Measurements from ENCODE around the gene NFATC4. TPM values are rescaled to one million over a fixed set of nuclear protein-coding genes. Genes with fewer than 3 reads are reported as not detected.

The NFATC4 gene
- total and polyA plus RNA-seq, 7 donors = 2.7 to 12.0 (median 7.3) TPM

DNA sequence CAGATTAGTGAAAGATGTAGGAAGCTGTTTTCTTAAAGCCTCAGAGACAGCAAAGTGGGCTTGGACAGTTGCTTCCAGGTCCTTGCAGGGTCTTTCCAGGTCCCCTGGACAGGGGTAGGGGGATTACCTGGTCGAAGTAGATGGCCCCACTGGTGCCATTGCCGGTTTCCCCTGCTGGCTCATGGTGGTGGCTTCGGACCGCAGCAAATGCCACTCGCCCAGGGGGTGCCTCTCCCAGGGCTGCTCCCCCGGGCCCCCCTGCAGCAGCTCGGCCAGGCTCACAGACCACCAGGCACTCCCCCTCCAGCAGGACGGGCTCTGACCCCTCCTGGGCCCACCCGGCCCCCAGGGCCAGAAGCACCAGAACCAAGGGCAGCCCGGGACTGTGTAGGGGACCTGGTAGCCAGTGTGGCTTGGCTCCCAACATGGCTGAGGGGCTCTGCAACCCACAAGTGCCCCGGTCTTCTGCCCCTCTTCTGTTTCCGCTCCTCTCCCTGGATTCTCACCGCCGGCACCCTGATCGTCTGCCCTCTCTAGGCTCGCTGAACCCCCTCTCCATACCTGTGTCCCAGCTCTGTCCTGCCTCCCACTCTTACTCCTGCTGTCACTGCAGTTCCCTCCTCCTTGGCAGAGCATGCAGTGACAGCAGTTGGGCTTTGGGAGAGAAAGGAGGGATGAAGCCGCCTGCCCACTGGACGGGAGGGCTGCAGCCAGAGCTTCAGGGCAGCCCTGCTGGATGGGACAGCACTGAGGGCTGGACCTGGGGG is 60.8 kb downstream of the NFATC4 start:
- TF ChIP-seq, protein P1, sequence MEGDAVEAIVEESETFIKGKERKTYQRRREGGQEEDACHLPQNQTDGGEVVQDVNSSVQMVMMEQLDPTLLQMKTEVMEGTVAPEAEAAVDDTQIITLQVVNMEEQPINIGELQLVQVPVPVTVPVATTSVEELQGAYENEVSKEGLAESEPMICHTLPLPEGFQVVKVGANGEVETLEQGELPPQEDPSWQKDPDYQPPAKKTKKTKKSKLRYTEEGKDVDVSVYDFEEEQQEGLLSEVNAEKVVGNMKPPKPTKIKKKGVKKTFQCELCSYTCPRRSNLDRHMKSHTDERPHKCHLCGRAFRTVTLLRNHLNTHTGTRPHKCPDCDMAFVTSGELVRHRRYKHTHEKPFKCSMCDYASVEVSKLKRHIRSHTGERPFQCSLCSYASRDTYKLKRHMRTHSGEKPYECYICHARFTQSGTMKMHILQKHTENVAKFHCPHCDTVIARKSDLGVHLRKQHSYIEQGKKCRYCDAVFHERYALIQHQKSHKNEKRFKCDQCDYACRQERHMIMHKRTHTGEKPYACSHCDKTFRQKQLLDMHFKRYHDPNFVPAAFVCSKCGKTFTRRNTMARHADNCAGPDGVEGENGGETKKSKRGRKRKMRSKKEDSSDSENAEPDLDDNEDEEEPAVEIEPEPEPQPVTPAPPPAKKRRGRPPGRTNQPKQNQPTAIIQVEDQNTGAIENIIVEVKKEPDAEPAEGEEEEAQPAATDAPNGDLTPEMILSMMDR (IDR thresholded peaks at IDR 0.05) = no peak
- WGBS, 3 donors = 86 to 87% (median 86%) methylated on average over 14 to 18 of the region's 18 CpGs
- Histone ChIP-seq H3K27me3 (ENCODE audit: insufficient read depth in 3 of 3, low read length in 2 of 3) (no peaks in the 10 kb centered on the region), H3K9me3 (no peaks in the 10 kb centered on the region), H3K36me3 (ENCODE audit: insufficient read depth in 1 of 2, low read depth in 1 of 2) (peaks cover 0 to 28% of the 10 kb centered on the region in 2 donors), H3K27ac (peak overlapping the region; percentile 98), H3K4me1 (peaks cover 17% of the 10 kb centered on the region), H3K4me3 (peak overlapping the region; percentile 84)
- no peak for DNase-seq
- intact Hi-C loops (cut with DNase I) = no loop called here
- no peak for ATAC-seq

Other genes starting within 250 kb of the NFATC4 start
Only the 30 nearest of the 31 such genes appear.
- gene FITM1, start 237.5 kb upstream of the NFATC4 start, total RNA-seq = 100 to 1,000 TPM in 3 of 4 donors, 10 to 100 TPM in 1; 72.8 to 167 (median 137) TPM
- gene FITM1, start 237.5 kb upstream of the NFATC4 start, polyA plus RNA-seq = 100 to 1,000 TPM; 100 to 163 (median 113) TPM
- gene PSME1, start 232.0 kb upstream of the NFATC4 start, total RNA-seq = 100 to 1,000 TPM in 1 of 4 donors, 10 to 100 TPM in 3; 49.2 to 122 (median 80.3) TPM
- 100 to 1,000 TPM in 1 of 3 donors, 10 to 100 TPM in 2; 73.0 to 106 (median 92.6) TPM for gene PSME1, start 232.0 kb upstream of the NFATC4 start, polyA plus RNA-seq
- 10 to 100 TPM; 18.0 to 67.5 (median 36.1) TPM for gene EMC9, start 226.6 kb upstream of the NFATC4 start, total RNA-seq
- 10 to 100 TPM; 17.2 to 35.5 (median 30.9) TPM for gene EMC9, start 226.6 kb upstream of the NFATC4 start, polyA plus RNA-seq
- gene PSME2, start 221.6 kb upstream of the NFATC4 start, total RNA-seq = 100 to 1,000 TPM in 1 of 4 donors, 10 to 100 TPM in 3; 30.1 to 179 (median 76.0) TPM
- gene PSME2, start 221.6 kb upstream of the NFATC4 start, polyA plus RNA-seq = 10 to 100 TPM; 64.7 to 80.0 (median 76.4) TPM
- gene RNF31, start 220.7 kb upstream of the NFATC4 start, total RNA-seq = 10 to 100 TPM; 46.4 to 81.5 (median 64.7) TPM
- gene RNF31, start 220.7 kb upstream of the NFATC4 start, polyA plus RNA-seq = 10 to 100 TPM; 43.3 to 57.3 (median 55.7) TPM
- gene IRF9, start 206.9 kb upstream of the NFATC4 start, total RNA-seq = 10 to 100 TPM; 10.4 to 21.6 (median 15.1) TPM
- 10 to 100 TPM in 2 of 3 donors, 1 to 10 TPM in 1; 7.9 to 14.2 (median 11.8) TPM for gene IRF9, start 206.9 kb upstream of the NFATC4 start, polyA plus RNA-seq
- gene REC8, start 196.1 kb upstream of the NFATC4 start, total RNA-seq = 1 to 10 TPM; 1.0 to 1.6 (median 1.3) TPM
- 1 to 10 TPM in 1 of 3 donors, under 1 TPM in 2; 0.13 to 1.2 (median 0.86) TPM for gene REC8, start 196.1 kb upstream of the NFATC4 start, polyA plus RNA-seq
- 10 to 100 TPM; 35.7 to 75.9 (median 51.1) TPM for gene IPO4, start 179.4 kb upstream of the NFATC4 start, total RNA-seq
- 10 to 100 TPM; 28.8 to 99.7 (median 62.4) TPM for gene IPO4, start 179.4 kb upstream of the NFATC4 start, polyA plus RNA-seq
- 10 to 100 TPM; 21.0 to 22.7 (median 21.8) TPM for gene TM9SF1, start 172.7 kb upstream of the NFATC4 start, total RNA-seq
- 10 to 100 TPM; 21.7 to 43.4 (median 31.7) TPM for gene TM9SF1, start 172.7 kb upstream of the NFATC4 start, polyA plus RNA-seq
- not detected for gene TSSK4, start 162.5 kb upstream of the NFATC4 start, total RNA-seq
- under 1 TPM in 2 of 3 donors, not detected in 1; 0.05 to 0.06 TPM for gene TSSK4, start 162.5 kb upstream of the NFATC4 start, polyA plus RNA-seq
- 10 to 100 TPM; 12.3 to 18.2 (median 15.7) TPM for gene CHMP4A, start 154.7 kb upstream of the NFATC4 start, total RNA-seq
- gene CHMP4A, start 154.7 kb upstream of the NFATC4 start, polyA plus RNA-seq = 10 to 100 TPM; 29.6 to 42.1 (median 29.9) TPM
- 10 to 100 TPM in 3 of 4 donors, 1 to 10 TPM in 1; 9.4 to 16.3 (median 12.1) TPM for gene MDP1, start 152.1 kb upstream of the NFATC4 start, total RNA-seq
- gene MDP1, start 152.1 kb upstream of the NFATC4 start, polyA plus RNA-seq = 10 to 100 TPM in 2 of 3 donors, 1 to 10 TPM in 1; 6.2 to 19.7 (median 13.0) TPM
- gene NEDD8, start 135.8 kb upstream of the NFATC4 start, total RNA-seq = 100 to 1,000 TPM; 135 to 206 (median 159) TPM
- 100 to 1,000 TPM; 214 to 315 (median 297) TPM for gene NEDD8, start 135.8 kb upstream of the NFATC4 start, polyA plus RNA-seq
- gene GMPR2, start 135.3 kb upstream of the NFATC4 start, total RNA-seq = 10 to 100 TPM; 19.7 to 33.1 (median 27.9) TPM
- 10 to 100 TPM; 17.7 to 24.0 (median 21.7) TPM for gene GMPR2, start 135.3 kb upstream of the NFATC4 start, polyA plus RNA-seq
- 10 to 100 TPM; 36.6 to 69.6 (median 65.2) TPM for gene TINF2, start 125.6 kb upstream of the NFATC4 start, total RNA-seq
- 100 to 1,000 TPM in 1 of 3 donors, 10 to 100 TPM in 2; 37.8 to 103 (median 48.3) TPM for gene TINF2, start 125.6 kb upstream of the NFATC4 start, polyA plus RNA-seq
- gene TGM1, start 105.0 kb upstream of the NFATC4 start, total RNA-seq = under 1 TPM in 3 of 4 donors, not detected in 1; 0.25 to 0.50 (median 0.32) TPM
- 1 to 10 TPM in 1 of 3 donors, under 1 TPM in 2; 0.17 to 1.3 (median 0.86) TPM for gene TGM1, start 105.0 kb upstream of the NFATC4 start, polyA plus RNA-seq
- 10 to 100 TPM; 16.9 to 17.8 (median 17.3) TPM for gene RABGGTA, start 96.6 kb upstream of the NFATC4 start, total RNA-seq
- gene RABGGTA, start 96.6 kb upstream of the NFATC4 start, polyA plus RNA-seq = 10 to 100 TPM; 15.1 to 36.2 (median 18.9) TPM
- 1 to 10 TPM; 1.9 to 3.4 (median 2.7) TPM for gene DHRS1, start 68.4 kb upstream of the NFATC4 start, total RNA-seq
- 1 to 10 TPM; 1.5 to 6.4 (median 3.4) TPM for gene DHRS1, start 68.4 kb upstream of the NFATC4 start, polyA plus RNA-seq
- gene NOP9, start 68.3 kb upstream of the NFATC4 start, total RNA-seq = 10 to 100 TPM; 36.7 to 38.8 (median 37.7) TPM
- gene NOP9, start 68.3 kb upstream of the NFATC4 start, polyA plus RNA-seq = 10 to 100 TPM; 11.4 to 29.8 (median 16.1) TPM
- 1 to 10 TPM in 3 of 4 donors, under 1 TPM in 1; 0.95 to 2.5 (median 1.8) TPM for gene CIDEB, start 60.2 kb upstream of the NFATC4 start, total RNA-seq
- gene CIDEB, start 60.2 kb upstream of the NFATC4 start, polyA plus RNA-seq = 1 to 10 TPM; 1.2 to 2.1 (median 1.3) TPM
- 1 to 10 TPM in 3 of 4 donors, under 1 TPM in 1; 0.96 to 2.3 (median 1.7) TPM for gene LTB4R2, start 58.0 kb upstream of the NFATC4 start, total RNA-seq
- gene LTB4R2, start 58.0 kb upstream of the NFATC4 start, polyA plus RNA-seq = under 1 TPM; 0.08 to 0.57 (median 0.32) TPM
- 1 to 10 TPM; 1.1 to 2.1 (median 2.0) TPM for gene LTB4R, start 56.7 kb upstream of the NFATC4 start, total RNA-seq
- 1 to 10 TPM in 1 of 3 donors, under 1 TPM in 2; 0.35 to 2.0 (median 0.65) TPM for gene LTB4R, start 56.7 kb upstream of the NFATC4 start, polyA plus RNA-seq
- gene ADCY4, start 33.1 kb upstream of the NFATC4 start, total RNA-seq = 10 to 100 TPM in 3 of 4 donors, 1 to 10 TPM in 1; 8.6 to 13.9 (median 11.2) TPM
- gene ADCY4, start 33.1 kb upstream of the NFATC4 start, polyA plus RNA-seq = 10 to 100 TPM in 1 of 3 donors, 1 to 10 TPM in 2; 7.0 to 10.8 (median 7.7) TPM
- gene RIPK3, start 28.2 kb upstream of the NFATC4 start, total RNA-seq = 1 to 10 TPM; 1.1 to 1.9 (median 1.4) TPM
- gene RIPK3, start 28.2 kb upstream of the NFATC4 start, polyA plus RNA-seq = 1 to 10 TPM in 1 of 3 donors, under 1 TPM in 2; 0.94 to 1.7 (median 0.97) TPM
- 1 to 10 TPM; 2.1 to 8.0 (median 2.4) TPM for gene NYNRIN, start 30.8 kb downstream of the NFATC4 start, total RNA-seq
- gene NYNRIN, start 30.8 kb downstream of the NFATC4 start, polyA plus RNA-seq = 1 to 10 TPM; 1.1 to 1.5 (median 1.2) TPM
- 1 to 10 TPM in 1 of 4 donors, under 1 TPM in 3; 0.66 to 1.5 (median 0.76) TPM for gene CBLN3, start 61.5 kb downstream of the NFATC4 start, total RNA-seq
- under 1 TPM; 0.38 to 0.78 (median 0.70) TPM for gene CBLN3, start 61.5 kb downstream of the NFATC4 start, polyA plus RNA-seq
- 10 to 100 TPM; 25.8 to 44.2 (median 41.3) TPM for gene KHNYN, start 61.8 kb downstream of the NFATC4 start, total RNA-seq
- gene KHNYN, start 61.8 kb downstream of the NFATC4 start, polyA plus RNA-seq = 10 to 100 TPM; 15.3 to 74.9 (median 35.9) TPM
- gene SDR39U1, start 74.6 kb downstream of the NFATC4 start, total RNA-seq = 10 to 100 TPM; 55.7 to 75.2 (median 63.8) TPM
- 100 to 1,000 TPM in 1 of 3 donors, 10 to 100 TPM in 2; 62.9 to 110 (median 63.6) TPM for gene SDR39U1, start 74.6 kb downstream of the NFATC4 start, polyA plus RNA-seq
- under 1 TPM in 2 of 4 donors, not detected in 2; 0.38 to 0.92 TPM for gene CMA1, start 140.1 kb downstream of the NFATC4 start, total RNA-seq
- gene CMA1, start 140.1 kb downstream of the NFATC4 start, polyA plus RNA-seq = under 1 TPM in 2 of 3 donors, not detected in 1; 0.04 to 0.34 TPM
- 1 to 10 TPM in 2 of 4 donors, under 1 TPM in 2; 0.52 to 2.4 (median 1.6) TPM for gene CTSG, start 208.1 kb downstream of the NFATC4 start, total RNA-seq
- gene CTSG, start 208.1 kb downstream of the NFATC4 start, polyA plus RNA-seq = 1 to 10 TPM in 1 of 3 donors, under 1 TPM in 2; 0.13 to 1.1 (median 0.25) TPM

All from psoas muscle (tissue), 8 donors.